Pancreas (tissue), 10 donors: ENCODE data around the gene POLRMT. TPM values are rescaled to one million over a fixed set of nuclear protein-coding genes. Genes with fewer than 3 reads are reported as not detected.
"Not testable (repeated sequence)": the region's sequence is repeated elsewhere in the genome, so short reads cannot be mapped to it uniquely, and the experiment has no call there.

Experiments
- ATAC-seq, 4 donors: fragments of 200-7000 bp; cut with Tn5 transposase; one replicate each; pipeline versions ENCODE4 v1.8.0 to v1.9.1; 2020; ENCODE audit warnings: mild to moderate bottlenecking in 4 of 4, moderate library complexity in 4 of 4
- DNase-seq, 6 donors: peaks; one replicate each; pipeline ENCODE4 v3.0.0-alpha.2; 2020
- FAIRE-seq: peaks from 2 replicates; lab custom pipeline; 2012; peaks lifted over from hg19 to GRCh38; lab: Jason Lieb, UNC
- H3K27ac ChIP-seq, 4 donors: fragments of 200-600 bp; sonication (generic); 1 replicate in 3 of 4; 2 replicates in 1 of 4; pipeline versions ENCODE4 v1.5.0 to v1.8.0; 2020
- H3K27me3 ChIP-seq, 4 donors: fragments of 200-600 bp; one replicate each; pipeline ENCODE4 v1.8.0; 2021
- H3K36me3 ChIP-seq, 3 donors: fragments of 200-600 bp; sonication (generic) in 1 of 3; one replicate each; pipeline versions ENCODE4 v1.5.0 to v1.8.0; 2020 to 2021
- H3K4me1 ChIP-seq, 3 donors: fragments of 200-600 bp; one replicate each; pipeline ENCODE4 v1.8.0; 2021
- H3K4me3 ChIP-seq, 4 donors: fragments of 200-600 bp; sonication (generic) in 2 of 4; one replicate each; pipeline versions ENCODE4 v1.5.0 to v1.8.0; 2020 to 2021
- H3K9me3 ChIP-seq, 4 donors: fragments of 200-600 bp; one replicate each; pipeline ENCODE4 v1.8.0; 2021
- WGBS, 2 donors: extraction: QIAGEN DNeasy Blood & Tissue Kit; methylation state at CpG; one replicate each; pipeline ENCODE4 v1.1.7; 2013; 5-methylcytosine and 5-hydroxymethylcytosine counted together
- intact Hi-C, 3 donors: fragments of 100-400 bp; cut with DNase I; formaldehyde crosslinking; loops; one replicate each; pipeline versions ENCODE4 v1.11.1 to v1.14.2; 2022
- polyA plus RNA-seq, 2 donors: library from polyadenylated mRNA; stranded (reverse); fragments of 200-250 nt; gene quantifications; one replicate each; pipeline ENCODE4 v1.2.3, GENCODE V29; 2013
- total RNA-seq, 6 donors: library from RNA; stranded (reverse); fragmentation: NEBNext Ultra II Directional in 4 of 6; extraction: Animal tissue kit (Norgen Biotek cat#: 25700) in 4 of 6; gene quantifications; one replicate each; pipeline versions ENCODE4 v1.2.1 to v1.2.4, GENCODE V29; 2021 to 2023
- TF ChIP-seq, protein P1 (sequence below), 4 donors: fragments of 200-600 bp; sonication (generic) in 3 of 4; IDR thresholded peaks; one replicate each; pipeline versions ENCODE4 v1.5.0 to v1.8.0; 2021; ENCODE audit warnings: antibody characterized with exemption in 4 of 4
- donor health status: healthy with polysubstance abuse.
- donor health status: DM: no; HTN: no; CAD: no; lungs with moderate emphysema.
- donor health status: DM: no; HTN: no; CAD: no.
- donor health status: control.
- donor health status: control.
- donor health status: Bipolar disorder and iron deficiency.
- donor health status: DM: yes; HTN: yes; CAD: no.
- donor health status: DM: no; HTN: no; CAD: no.
- donor health status: DM: no; HTN: no; CAD: no.
- donor health status: DM: yes; HTN: yes; CAD: no.

The POLRMT gene
- total and polyA plus RNA-seq, 8 donors: 19.3 to 101 (median 28.1) TPM

- H3K9me3 ChIP-seq: no peaks in the 10 kb centered on the region
- TF ChIP-seq, protein P1, sequence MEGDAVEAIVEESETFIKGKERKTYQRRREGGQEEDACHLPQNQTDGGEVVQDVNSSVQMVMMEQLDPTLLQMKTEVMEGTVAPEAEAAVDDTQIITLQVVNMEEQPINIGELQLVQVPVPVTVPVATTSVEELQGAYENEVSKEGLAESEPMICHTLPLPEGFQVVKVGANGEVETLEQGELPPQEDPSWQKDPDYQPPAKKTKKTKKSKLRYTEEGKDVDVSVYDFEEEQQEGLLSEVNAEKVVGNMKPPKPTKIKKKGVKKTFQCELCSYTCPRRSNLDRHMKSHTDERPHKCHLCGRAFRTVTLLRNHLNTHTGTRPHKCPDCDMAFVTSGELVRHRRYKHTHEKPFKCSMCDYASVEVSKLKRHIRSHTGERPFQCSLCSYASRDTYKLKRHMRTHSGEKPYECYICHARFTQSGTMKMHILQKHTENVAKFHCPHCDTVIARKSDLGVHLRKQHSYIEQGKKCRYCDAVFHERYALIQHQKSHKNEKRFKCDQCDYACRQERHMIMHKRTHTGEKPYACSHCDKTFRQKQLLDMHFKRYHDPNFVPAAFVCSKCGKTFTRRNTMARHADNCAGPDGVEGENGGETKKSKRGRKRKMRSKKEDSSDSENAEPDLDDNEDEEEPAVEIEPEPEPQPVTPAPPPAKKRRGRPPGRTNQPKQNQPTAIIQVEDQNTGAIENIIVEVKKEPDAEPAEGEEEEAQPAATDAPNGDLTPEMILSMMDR (IDR thresholded peaks at IDR 0.05): no peak
- WGBS, 2 donors: 2 to 3% methylated on average over 24 to 63 of the region's 63 CpGs
- peaks cover 0 to 9% (median 3%) of the 10 kb centered on the region in 3 donors for H3K4me1 ChIP-seq
- no peak for ATAC-seq
- DNase-seq: peak in 2 of 6 donors; percentile 38 to 78
- H3K27ac ChIP-seq: peak within 1 kb of the TSS in 3 of 4 donors; percentile 42 to 73 (median 48)
- H3K4me3 ChIP-seq: peak within 1 kb of the TSS; percentile 15 to 41 (median 21)
- FAIRE-seq: no peak
- no peaks in the 10 kb centered on the region for H3K27me3 ChIP-seq
- H3K36me3 ChIP-seq: no peaks in the 10 kb centered on the region
- intact Hi-C loops: no loop called here
Observed at GRCh38 chr19:676339-677105, 43.2 kb upstream of the POLRMT start, which contains the start of gene FSTL3. FSTL3 (plus strand) TSS chr19:676392; CDS start chr19:676424, 32 bp downstream.

DNA sequence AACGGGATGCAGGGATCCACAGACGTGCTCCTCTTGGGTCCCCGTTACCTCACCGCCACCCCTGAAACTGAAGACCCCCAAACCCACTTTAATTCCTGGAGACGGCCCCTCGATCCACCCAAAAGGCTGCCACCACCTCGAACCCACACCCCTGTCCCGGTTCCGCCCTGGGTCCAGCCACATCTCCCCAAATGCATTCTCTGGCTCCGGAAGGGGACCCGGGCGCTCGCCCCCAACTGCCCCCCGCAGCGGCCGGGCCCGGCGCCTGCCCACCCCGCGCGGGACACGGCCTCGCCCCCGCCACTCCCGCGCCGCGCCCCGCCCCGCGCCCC, 42.6 kb upstream of the POLRMT start:
- Histone ChIP-seq H3K36me3 (no peaks in the 10 kb centered on the region), H3K27ac (peak overlapping the region in 1 of 4 donors; percentile 36), H3K4me3 (peak overlapping the region in 2 of 4 donors; percentile 24 to 41), H3K27me3 (no peaks in the 10 kb centered on the region), H3K9me3 (no peaks in the 10 kb centered on the region), H3K4me1 (peaks cover 0 to 9% (median 3%) of the 10 kb centered on the region in 3 donors)
- intact Hi-C loops: no loop called here
- WGBS, 2 donors: 7 to 10% methylated on average over 16 to 31 of the region's 31 CpGs
- FAIRE-seq (no peak), DNase-seq (no peak), ATAC-seq (no peak)
- TF ChIP-seq, protein P1 (IDR thresholded peaks at IDR 0.05): no peak

- no peaks in the 10 kb centered on the region for H3K27me3 ChIP-seq
- no peak for FAIRE-seq
- no peak for ATAC-seq
Observed at GRCh38 chr19:674282-675151, 41.2 kb upstream of the POLRMT start.

DNA sequence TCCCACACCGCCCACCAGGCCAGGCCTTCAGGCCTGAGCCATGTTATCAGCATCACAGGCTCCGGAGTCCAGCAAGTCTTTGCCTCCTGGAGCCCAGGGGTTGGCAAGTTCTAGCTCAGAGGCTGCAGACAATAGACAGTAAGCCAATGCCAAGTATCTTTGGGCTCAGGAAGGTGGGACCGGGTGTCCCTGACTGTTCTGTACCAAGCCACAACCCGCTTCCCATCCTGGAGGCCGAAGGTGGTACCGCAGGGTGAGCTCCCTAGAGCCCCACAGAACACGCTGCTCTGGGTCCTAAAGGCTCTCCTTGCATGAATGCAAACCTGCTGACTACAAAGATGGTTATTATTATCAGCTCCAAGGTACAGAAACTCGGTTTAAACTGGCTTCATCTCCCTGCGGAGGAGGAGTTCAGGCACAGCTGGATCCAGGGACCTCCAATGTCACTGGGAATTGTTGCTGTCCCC, 37.3 kb upstream of the POLRMT start:
- H3K9me3 ChIP-seq: no peaks in the 10 kb centered on the region
- no peak overlapping the region for H3K4me3 ChIP-seq
- H3K27me3 ChIP-seq: no peaks in the 10 kb centered on the region
- WGBS, 2 donors: 74 to 77% methylated on average over 9 of the region's 9 CpGs
- no peaks in the 10 kb centered on the region for H3K36me3 ChIP-seq
- TF ChIP-seq, protein P1 (IDR thresholded peaks at IDR 0.05): no peak
- no peak overlapping the region for H3K27ac ChIP-seq
- ATAC-seq (no peak), DNase-seq (no peak), FAIRE-seq (no peak)
- H3K4me1 ChIP-seq: no peaks in the 10 kb centered on the region
- intact Hi-C loops: no loop called here

More at GRCh38 chr19:674282-675151, 41.2 kb upstream of the POLRMT start:
- 13 to 14% methylated on average over 34 to 38 of the region's 38 CpGs for WGBS, 2 donors
- Histone ChIP-seq H3K36me3 (no peaks in the 10 kb centered on the region), H3K4me1 (peaks cover 0 to 9% (median 3%) of the 10 kb centered on the region in 3 donors), H3K4me3 (no peak overlapping the region), H3K27ac (no peak overlapping the region), H3K9me3 (no peaks in the 10 kb centered on the region)
- peak in 1 of 6 donors; percentile 78 for DNase-seq
- intact Hi-C loops: no loop called here
- TF ChIP-seq, protein P1 (IDR thresholded peaks at IDR 0.05): no peak

- 48 to 56% methylated on average over 12 of the region's 12 CpGs for WGBS, 2 donors
- intact Hi-C loops: loop anchor here in 2 of 3 donors (5.0 to 10.0 kb wide), 2 partner anchors 63 to 66 kb away; no protein-coding TSS in a partner anchor
- H3K27me3 ChIP-seq, ATAC-seq, H3K9me3 ChIP-seq, DNase-seq, H3K4me1 ChIP-seq, H3K27ac ChIP-seq, FAIRE-seq, H3K4me3 ChIP-seq, H3K36me3 ChIP-seq: not testable (repeated sequence)
Observed at GRCh38 chr19:668675-669434, 35.5 kb upstream of the POLRMT start.

- ATAC-seq, H3K4me3 ChIP-seq, H3K36me3 ChIP-seq, H3K4me1 ChIP-seq, H3K9me3 ChIP-seq, FAIRE-seq, H3K27ac ChIP-seq, H3K27me3 ChIP-seq: not testable (repeated sequence)
- DNase-seq: peak in 1 of 6 donors; percentile 26
- WGBS, 2 donors: 78 to 85% methylated on average over 31 to 38 of the region's 38 CpGs
- intact Hi-C loops: loop anchor here (2.0 to 10.0 kb wide), 3 partner anchors 65 to 70 kb away; no protein-coding TSS in a partner anchor
Observed at GRCh38 chr19:666985-667573, 33.7 kb upstream of the POLRMT start.
